GM23248 (cell line): Measurements from ENCODE around the gene TTC23L. TPM values are rescaled to one million over a fixed set of nuclear protein-coding genes. Genes with fewer than 3 reads are reported as not detected.

Experiments used
- DNase-seq: peaks from one replicate; pipeline ENCODE4 v3.0.0-alpha.2; 2015
- H2AFZ ChIP-seq: fragments of 200-600 bp; sonication (generic); 2 replicates; pipeline ENCODE4 v1.6.1; 2016; ENCODE audit warnings: antibody characterized with exemption
- H3F3A ChIP-seq: fragments of 200-600 bp; sonication (generic); 2 replicates; pipeline ENCODE4 v1.6.1; 2016; ENCODE audit warnings: mild to moderate bottlenecking, antibody characterized with exemption, mixed run types; ENCODE audit not compliant: insufficient read depth
- H3K27ac ChIP-seq: fragments of 200-600 bp; sonication (generic); 2 replicates; pipeline ENCODE4 v1.5.1; 2016; ENCODE audit warnings: mild to moderate bottlenecking
- H3K27me3 ChIP-seq: fragments of 200-600 bp; sonication (generic); replicated peaks from 2 replicates; pipeline ENCODE4 v1.6.1; 2016; ENCODE audit warnings: mild to moderate bottlenecking; ENCODE audit not compliant: insufficient read depth
- H3K36me3 ChIP-seq: fragments of 200-600 bp; sonication (generic); 2 replicates; pipeline ENCODE4 v1.6.1; 2016; ENCODE audit warnings: low read depth, mild to moderate bottlenecking
- H3K4me1 ChIP-seq: fragments of 200-600 bp; sonication (generic); 2 replicates; pipeline ENCODE4 v1.6.1; 2016; ENCODE audit warnings: mild to moderate bottlenecking; ENCODE audit not compliant: insufficient read depth
- H3K4me2 ChIP-seq: fragments of 200-600 bp; sonication (generic); one replicate; pipeline ENCODE4 v1.6.1; 2016; ENCODE audit warnings: mild to moderate bottlenecking; ENCODE audit not compliant: unreplicated experiment
- H3K4me3 ChIP-seq: fragments of 200-600 bp; sonication (generic); 2 replicates; pipeline ENCODE4 v1.5.1; 2016; ENCODE audit warnings: mild to moderate bottlenecking
- H3K79me2 ChIP-seq: fragments of 200-600 bp; sonication (generic); 2 replicates; pipeline ENCODE4 v1.6.1; 2016; ENCODE audit warnings: mild to moderate bottlenecking; ENCODE audit not compliant: insufficient read depth
- H3K9ac ChIP-seq: fragments of 200-600 bp; sonication (generic); 2 replicates; pipeline ENCODE4 v1.6.1; 2016; ENCODE audit warnings: mild to moderate bottlenecking
- H3K9me2 ChIP-seq: fragments of 200-600 bp; sonication (generic); 2 replicates; pipeline ENCODE4 v1.6.1; 2016; ENCODE audit warnings: mixed run types, mild to moderate bottlenecking, moderate library complexity; ENCODE audit not compliant: insufficient read depth
- H3K9me3 ChIP-seq: fragments of 200-600 bp; sonication (generic); one replicate; pipeline ENCODE4 v1.6.1; 2017; ENCODE audit warnings: low read depth
- H4K20me1 ChIP-seq: fragments of 200-600 bp; sonication (generic); 2 replicates; pipeline ENCODE4 v1.6.0; 2016; ENCODE audit not compliant: insufficient read depth
- EZH2 ChIP-seq: fragments of 200-600 bp; sonication (generic); IDR thresholded peaks from 2 replicates; pipeline ENCODE4 v1.6.1; 2018; ENCODE audit warnings: antibody characterized with exemption, mild to moderate bottlenecking; ENCODE audit not compliant: insufficient read depth, poor library complexity, severe bottlenecking
- EZH2phosphoT487 ChIP-seq: fragments of 200-600 bp; sonication (generic); IDR thresholded peaks from 2 replicates; pipeline ENCODE4 v1.6.1; 2018; ENCODE audit warnings: antibody characterized with exemption, moderate library complexity, mild to moderate bottlenecking, low read depth; ENCODE audit not compliant: insufficient read depth
- WGBS, 2 experiments: methylation state at CpG; one replicate each; pipeline ENCODE4 v1.1.6; 2015 to 2017; ENCODE audit warnings: low lambda C conversion rate in 2 of 2, low coverage in 1 of 2; ENCODE audit errors: missing lambda C conversion rate in 2 of 2; 5-methylcytosine and 5-hydroxymethylcytosine counted together
- in situ Hi-C: fragments of 300-500 bp; cut with MboI; formaldehyde crosslinking; loops from 2 replicates; pipeline ENCODE4 v1.15.0; 2020
- polyA plus RNA-seq: library from polyadenylated mRNA; unstranded; fragments of >200 nt; fragmentation: Nextera tagmentation; extraction: Ambion mirVana; gene quantifications from 2 replicates; pipeline ENCODE4 v1.2.1, GENCODE V29; 2016
- total RNA-seq: library from RNA; depleted of rRNA; stranded (reverse); fragments of >200 nt; shearing (Covaris generic); gene quantifications from 2 replicates; pipeline ENCODE4 v1.2.3, GENCODE V29; 2014

TTC23L gene
- total and polyA plus RNA-seq, 2 experiments from 2014 or later, result under 0.01 TPM; not detected in 1

GRCh38 chr5:34867660-34868059 is 28.7 kb downstream of the TTC23L start:
- Histone ChIP-seq H2AFZ (no peak overlapping the region), H3K4me2 (no peak overlapping the region), H3K4me3 (no peak overlapping the region), H3K79me2 (no peaks in the 10 kb centered on the region), H3K27me3 (no peaks in the 10 kb centered on the region), H3F3A (no peaks in the 10 kb centered on the region), H3K9ac (no peak overlapping the region), H3K4me1 (no peaks in the 10 kb centered on the region), H3K27ac (no peak overlapping the region), H3K9me2 (no peaks in the 10 kb centered on the region), H3K9me3 (no peaks in the 10 kb centered on the region), H3K36me3 (no peaks in the 10 kb centered on the region), H4K20me1 (no peaks in the 10 kb centered on the region)
- in situ Hi-C loops, result no loop called here
- no peak for DNase-seq
- TF ChIP-seq EZH2phosphoT487, result no peak
- TF ChIP-seq EZH2, result no peak
- WGBS, 2 experiments, result 95 to 98% methylated on average over 3 of the region's 3 CpGs

- H4K20me1 ChIP-seq, result no peaks in the 10 kb centered on the region
- H3K27me3 ChIP-seq, result no peaks in the 10 kb centered on the region
- H2AFZ ChIP-seq, result no peak overlapping the region; the same call in 1 of the 2 replicates
- TF ChIP-seq EZH2phosphoT487 (no peak), EZH2 (no peak)
- no peaks in the 10 kb centered on the region for H3K9me3 ChIP-seq
- no peaks in the 10 kb centered on the region for H3K36me3 ChIP-seq
- WGBS, 2 experiments, result 96 to 100% methylated on average over 1 of the region's 1 CpG
- H3F3A ChIP-seq, result no peaks in the 10 kb centered on the region
- H3K27ac ChIP-seq, result no peak overlapping the region
- H3K79me2 ChIP-seq, result no peaks in the 10 kb centered on the region
- in situ Hi-C loops, result no loop called here
- no peak overlapping the region for H3K4me2 ChIP-seq
- no peaks in the 10 kb centered on the region for H3K9me2 ChIP-seq
- no peak for DNase-seq
- H3K4me3 ChIP-seq, result no peak overlapping the region
- H3K4me1 ChIP-seq, result no peaks in the 10 kb centered on the region
- H3K9ac ChIP-seq, result no peak overlapping the region
Measured at GRCh38 chr5:34868791-34869190, 29.8 kb downstream of the TTC23L start.

- Histone ChIP-seq H3K36me3 (no peaks in the 10 kb centered on the region), H3K9ac (no peak overlapping the region), H3K4me1 (no peaks in the 10 kb centered on the region), H3F3A (no peaks in the 10 kb centered on the region), H3K9me3 (no peaks in the 10 kb centered on the region), H2AFZ (peak overlapping the region; percentile 35; the same call in 1 of the 2 replicates), H3K4me2 (no peak overlapping the region), H3K9me2 (no peaks in the 10 kb centered on the region), H3K27ac (no peak overlapping the region), H3K4me3 (no peak overlapping the region), H3K79me2 (no peaks in the 10 kb centered on the region), H3K27me3 (no peaks in the 10 kb centered on the region), H4K20me1 (no peaks in the 10 kb centered on the region)
- in situ Hi-C loops, result no loop called here
- TF ChIP-seq EZH2phosphoT487 (no peak), EZH2 (no peak)
- DNase-seq, result no peak
- 94 to 98% methylated on average over 1 of the region's 1 CpG for WGBS, 2 experiments
Measured at GRCh38 chr5:34869256-34869655, 30.3 kb downstream of the TTC23L start.

GRCh38 chr5:34870382-34870781 is 31.4 kb downstream of the TTC23L start:
- TF ChIP-seq EZH2phosphoT487 (no peak), EZH2 (no peak)
- Histone ChIP-seq H3K9ac (no peak overlapping the region), H3K9me3 (no peaks in the 10 kb centered on the region), H2AFZ (no peak overlapping the region), H3K4me3 (no peak overlapping the region), H3K36me3 (no peaks in the 10 kb centered on the region), H3K9me2 (no peaks in the 10 kb centered on the region), H4K20me1 (no peaks in the 10 kb centered on the region), H3K4me1 (no peaks in the 10 kb centered on the region), H3F3A (no peaks in the 10 kb centered on the region), H3K4me2 (no peak overlapping the region), H3K27me3 (no peaks in the 10 kb centered on the region), H3K79me2 (no peaks in the 10 kb centered on the region), H3K27ac (no peak overlapping the region)
- in situ Hi-C loops, result no loop called here
- WGBS, 2 experiments, result 53 to 64% methylated on average over 2 of the region's 2 CpGs
- no peak for DNase-seq

GRCh38 chr5:34876275-34876674 is 37.3 kb downstream of the TTC23L start:
- Histone ChIP-seq H3K79me2 (no peaks in the 10 kb centered on the region), H3K4me1 (no peaks in the 10 kb centered on the region), H3F3A (no peaks in the 10 kb centered on the region), H3K9me2 (no peaks in the 10 kb centered on the region), H2AFZ (no peak overlapping the region), H3K36me3 (no peaks in the 10 kb centered on the region), H3K9me3 (no peaks in the 10 kb centered on the region), H3K9ac (no peak overlapping the region), H4K20me1 (no peaks in the 10 kb centered on the region), H3K27me3 (no peaks in the 10 kb centered on the region), H3K4me2 (no peak overlapping the region), H3K27ac (no peak overlapping the region), H3K4me3 (no peak overlapping the region)
- in situ Hi-C loops, result loop anchor here (25.0 kb wide), 1 partner anchor 864 kb away; the partner anchor contains the start of gene AMACR
- TF ChIP-seq EZH2phosphoT487 (no peak), EZH2 (no peak)
- DNase-seq, result peak; percentile 10
